Neural cell (in vitro differentiated cells): ENCODE measurements around the gene ARHGEF4. TPM values are rescaled to one million over a fixed set of nuclear protein-coding genes. Genes with fewer than 3 reads are reported as not detected.

ENCODE experiments used
- polyA plus RNA-seq: library from polyadenylated mRNA; depleted of rRNA; stranded (reverse); fragments of >200 nt; gene quantifications from 2 replicates; pipeline ENCODE4 v1.2.3, GENCODE V29; 2014
- small RNA-seq, 3 experiments: library from RNA; depleted of rRNA; stranded (forward); fragments of <200 nt; gene quantifications; one replicate each; pipeline ENCODE3, GENCODE V24; 2012

ARHGEF4 gene
- polyA plus RNA-seq, 1 donor from 2014 or later: 45.9 TPM

Small RNA genes within 50 kb of the gene (small RNA-seq; reads per million reads assigned to genes)
- 0 reads per million in 3 experiments for gene RF00423

Other genes starting within 250 kb of the ARHGEF4 start
- gene CFC1, start 237.3 kb upstream of the ARHGEF4 start, polyA plus RNA-seq: 22.4 and 29.9 TPM in 2 replicates
- 0.16 TPM in 1 of 2 replicates, not detected in the other for gene POTEJ, start 225.5 kb upstream of the ARHGEF4 start, polyA plus RNA-seq
- not detected in 2 replicates for gene GPR148, start 107.8 kb upstream of the ARHGEF4 start, polyA plus RNA-seq
- 19.2 and 22.7 TPM in 2 replicates for gene AMER3, start 81.4 kb upstream of the ARHGEF4 start, polyA plus RNA-seq